Endodermal cell (in vitro differentiated cells): ENCODE results near the gene SRGAP3. TPM values are rescaled to one million over a fixed set of nuclear protein-coding genes. Genes with fewer than 3 reads are reported as not detected.

ENCODE experiments used
- DNase-seq: peaks from one replicate; pipeline ENCODE4 v3.0.0-alpha.2; 2017
- H3K27ac ChIP-seq: 2 replicates; pipeline ENCODE4 v1.5.1; 2013; ENCODE audit warnings: mild to moderate bottlenecking, low read depth, low read length, moderate library complexity
- H3K27me3 ChIP-seq: 2 replicates; pipeline ENCODE4 v1.6.1; 2013; ENCODE audit warnings: mild to moderate bottlenecking, low read length, moderate library complexity; ENCODE audit not compliant: insufficient read depth, control insufficient read depth, poor library complexity, severe bottlenecking
- H3K36me3 ChIP-seq: 2 replicates; pipeline ENCODE4 v1.7.0; 2013; ENCODE audit warnings: mild to moderate bottlenecking, low read length, moderate library complexity; ENCODE audit not compliant: control insufficient read depth, insufficient read depth
- H3K4me1 ChIP-seq: one replicate; pipeline ENCODE4 v1.7.0; 2013; ENCODE audit warnings: low read length; ENCODE audit not compliant: control insufficient read depth, insufficient read depth
- H3K4me3 ChIP-seq: 2 replicates; pipeline ENCODE4 v1.5.1; 2013; ENCODE audit warnings: mild to moderate bottlenecking, low read length, moderate library complexity
- H3K9ac ChIP-seq: 2 replicates; pipeline ENCODE4 v1.6.1; 2013; ENCODE audit warnings: mild to moderate bottlenecking, low read length, moderate library complexity; ENCODE audit not compliant: poor library complexity, severe bottlenecking; ENCODE audit errors: extremely low read depth
- H3K9me3 ChIP-seq: 2 replicates; pipeline ENCODE4 v1.6.1; 2013; ENCODE audit warnings: mild to moderate bottlenecking, low read length, moderate library complexity; ENCODE audit not compliant: control insufficient read depth
- H3K27ac Mint-ChIP-seq: 2 replicates; pipeline ENCODE4 v1.8.0; 2020; ENCODE audit warnings: mixed read lengths
- H3K27me3 Mint-ChIP-seq: 2 replicates; pipeline ENCODE4 v1.8.0; 2021; ENCODE audit warnings: mild to moderate bottlenecking, mixed read lengths; ENCODE audit not compliant: insufficient read depth
- H3K36me3 Mint-ChIP-seq: 2 replicates; pipeline ENCODE4 v1.8.0; 2020; ENCODE audit warnings: low read depth, mixed read lengths
- H3K4me1 Mint-ChIP-seq: 2 replicates; pipeline ENCODE4 v1.8.0; 2020; ENCODE audit warnings: mixed read lengths
- H3K4me3 Mint-ChIP-seq: 2 replicates; pipeline ENCODE4 v1.8.0; 2020; ENCODE audit warnings: mild to moderate bottlenecking, moderate library complexity, mixed read lengths
- H3K9me3 Mint-ChIP-seq: 2 replicates; pipeline ENCODE4 v1.8.0; 2020; ENCODE audit warnings: mild to moderate bottlenecking, mixed read lengths
- CTCF ChIP-seq: fragments of 200-600 bp; sonication (generic); conservative IDR thresholded peaks from 2 replicates; pipeline ENCODE4 v1.5.0; 2021; ENCODE audit warnings: antibody characterized with exemption, mild to moderate bottlenecking
- WGBS, 2 experiments: methylation state at CpG; one replicate each; pipeline versions ENCODE4 v1.1.5 to v1.1.7; 2013; ENCODE audit warnings: missing lambda C conversion rate in 2 of 2, mixed read lengths in 1 of 2; ENCODE audit not compliant: insufficient coverage in 1 of 2, insufficient read length in 1 of 2; 5-methylcytosine and 5-hydroxymethylcytosine counted together
- total RNA-seq, 2 donors: library from RNA; stranded (reverse); fragmentation: NEBNext Ultra II Directional in 1 of 2; extraction: Animal tissue kit (Norgen Biotek cat#: 25700) in 1 of 2; gene quantifications; 2 replicates in 1 of 2; 3 replicates in 1 of 2; pipeline ENCODE4 v1.2.1, GENCODE V29; 2021

Gene SRGAP3
- total RNA-seq, 2 donors from 2014 or later, result 5.0 to 8.1 TPM

- peaks cover 36% of the 10 kb centered on the region for H3K27me3 Mint-ChIP-seq
- Histone ChIP-seq H3K9ac (no peak overlapping the region), H3K36me3 (no peaks in the 10 kb centered on the region), H3K9me3 (peaks cover 11% of the 10 kb centered on the region), H3K27me3 (peaks cover 15% of the 10 kb centered on the region), H3K4me3 (no peak overlapping the region), H3K4me1 (no peaks in the 10 kb centered on the region), H3K27ac (no peak overlapping the region)
- H3K27ac Mint-ChIP-seq, result no peak overlapping the region
- no peaks in the 10 kb centered on the region for H3K4me1 Mint-ChIP-seq
- H3K4me3 Mint-ChIP-seq, result no peak overlapping the region
- WGBS, 2 experiments, result 94 to 97% methylated on average over 5 to 9 of the region's 9 CpGs
- no peak for TF ChIP-seq CTCF
- no peak for DNase-seq
- peaks cover 3% of the 10 kb centered on the region for H3K9me3 Mint-ChIP-seq
- no peaks in the 10 kb centered on the region for H3K36me3 Mint-ChIP-seq
Observed at GRCh38 chr3:8981296-8981695, 268.1 kb downstream of the SRGAP3 start.

- Mint-ChIP-seq H3K27ac (no peak overlapping the region), H3K27me3 (peaks cover 36% of the 10 kb centered on the region), H3K36me3 (no peaks in the 10 kb centered on the region), H3K4me3 (no peak overlapping the region), H3K9me3 (peaks cover 3% of the 10 kb centered on the region), H3K4me1 (no peaks in the 10 kb centered on the region)
- no peak overlapping the region for H3K9ac ChIP-seq
- peaks cover 15% of the 10 kb centered on the region for H3K27me3 ChIP-seq
- no peak overlapping the region for H3K4me3 ChIP-seq
- DNase-seq, result no peak
- H3K4me1 ChIP-seq, result no peaks in the 10 kb centered on the region
- no peaks in the 10 kb centered on the region for H3K36me3 ChIP-seq
- no peak overlapping the region for H3K27ac ChIP-seq
- no peak for TF ChIP-seq CTCF
- peaks cover 11% of the 10 kb centered on the region for H3K9me3 ChIP-seq
- 91 to 100% methylated on average over 3 to 6 of the region's 6 CpGs for WGBS, 2 experiments
Observed at GRCh38 chr3:8980756-8981257, 268.6 kb downstream of the SRGAP3 start.

- H3K9me3 Mint-ChIP-seq, result peaks cover 3% of the 10 kb centered on the region
- no peak overlapping the region for H3K9ac ChIP-seq
- no peaks in the 10 kb centered on the region for H3K4me1 Mint-ChIP-seq
- WGBS, 2 experiments, result 96 to 100% methylated on average over 1 of the region's 1 CpG
- no peaks in the 10 kb centered on the region for H3K4me1 ChIP-seq
- no peak overlapping the region for H3K4me3 Mint-ChIP-seq
- H3K27me3 Mint-ChIP-seq, result peaks cover 36% of the 10 kb centered on the region
- H3K27me3 ChIP-seq, result peaks cover 15% of the 10 kb centered on the region
- H3K36me3 ChIP-seq, result no peaks in the 10 kb centered on the region
- H3K9me3 ChIP-seq, result peaks cover 11% of the 10 kb centered on the region
- TF ChIP-seq CTCF, result no peak
- H3K27ac Mint-ChIP-seq, result no peak overlapping the region
- H3K27ac ChIP-seq, result no peak overlapping the region
- no peak overlapping the region for H3K4me3 ChIP-seq
- no peak for DNase-seq
- no peaks in the 10 kb centered on the region for H3K36me3 Mint-ChIP-seq
Observed at GRCh38 chr3:8979262-8979661, 270.2 kb downstream of the SRGAP3 start.
